HFFc6 (cell line): ENCODE results near the gene RARRES2. TPM values are rescaled to one million over a fixed set of nuclear protein-coding genes. Genes with fewer than 3 reads are reported as not detected.

Experiments
- DNase-seq: peaks from one replicate; pipeline ENCODE4 v3.0.0-alpha.2; 2018
- H3K27ac Mint-ChIP-seq: 2 replicates; pipeline ENCODE4 v1.8.0; 2020; ENCODE audit warnings: mild to moderate bottlenecking, mixed read lengths
- H3K27me3 Mint-ChIP-seq: 2 replicates; pipeline ENCODE4 v1.8.0; 2021; ENCODE audit warnings: mild to moderate bottlenecking, moderate library complexity, mixed read lengths; ENCODE audit not compliant: insufficient read depth
- H3K36me3 Mint-ChIP-seq: 2 replicates; pipeline ENCODE4 v1.8.0; 2021; ENCODE audit warnings: low read depth, mixed read lengths
- H3K4me1 Mint-ChIP-seq: 2 replicates; pipeline ENCODE4 v1.8.0; 2020; ENCODE audit warnings: low read depth, mixed read lengths
- H3K4me3 Mint-ChIP-seq: 2 replicates; pipeline ENCODE4 v1.8.0; 2020; ENCODE audit warnings: mild to moderate bottlenecking, moderate library complexity, mixed read lengths
- H3K9me3 Mint-ChIP-seq: 2 replicates; pipeline ENCODE4 v1.8.0; 2020; ENCODE audit warnings: mild to moderate bottlenecking, mixed read lengths
- total RNA-seq, 6 experiments: library from RNA; stranded (reverse); fragmentation: NEBNext Ultra II Directional; extraction: Animal tissue kit (Norgen Biotek cat#: 25700); gene quantifications; 2 replicates in 1 of 6; 3 replicates in 5 of 6; pipeline ENCODE4 v1.2.3, GENCODE V29; 2021
- TF ChIP-seq, protein P1 (sequence below): fragments of 200-600 bp; sonication (generic); IDR thresholded peaks from 2 replicates; pipeline ENCODE4 v1.5.0; 2021; ENCODE audit warnings: antibody characterized with exemption, mild to moderate bottlenecking

The RARRES2 gene
- total RNA-seq, 6 experiments from 2014 or later, result 0.28 to 0.39 TPM; not detected in 4

- no peak for DNase-seq
- H3K9me3 Mint-ChIP-seq, result no peaks in the 10 kb centered on the region
- no peaks in the 10 kb centered on the region for H3K36me3 Mint-ChIP-seq
- no peak overlapping the region for H3K27ac Mint-ChIP-seq
- TF ChIP-seq, protein P1, sequence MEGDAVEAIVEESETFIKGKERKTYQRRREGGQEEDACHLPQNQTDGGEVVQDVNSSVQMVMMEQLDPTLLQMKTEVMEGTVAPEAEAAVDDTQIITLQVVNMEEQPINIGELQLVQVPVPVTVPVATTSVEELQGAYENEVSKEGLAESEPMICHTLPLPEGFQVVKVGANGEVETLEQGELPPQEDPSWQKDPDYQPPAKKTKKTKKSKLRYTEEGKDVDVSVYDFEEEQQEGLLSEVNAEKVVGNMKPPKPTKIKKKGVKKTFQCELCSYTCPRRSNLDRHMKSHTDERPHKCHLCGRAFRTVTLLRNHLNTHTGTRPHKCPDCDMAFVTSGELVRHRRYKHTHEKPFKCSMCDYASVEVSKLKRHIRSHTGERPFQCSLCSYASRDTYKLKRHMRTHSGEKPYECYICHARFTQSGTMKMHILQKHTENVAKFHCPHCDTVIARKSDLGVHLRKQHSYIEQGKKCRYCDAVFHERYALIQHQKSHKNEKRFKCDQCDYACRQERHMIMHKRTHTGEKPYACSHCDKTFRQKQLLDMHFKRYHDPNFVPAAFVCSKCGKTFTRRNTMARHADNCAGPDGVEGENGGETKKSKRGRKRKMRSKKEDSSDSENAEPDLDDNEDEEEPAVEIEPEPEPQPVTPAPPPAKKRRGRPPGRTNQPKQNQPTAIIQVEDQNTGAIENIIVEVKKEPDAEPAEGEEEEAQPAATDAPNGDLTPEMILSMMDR, result no peak
- H3K27me3 Mint-ChIP-seq, result no peaks in the 10 kb centered on the region
- H3K4me3 Mint-ChIP-seq, result no peak overlapping the region
- peaks cover 16% of the 10 kb centered on the region for H3K4me1 Mint-ChIP-seq
These were observed 43.9 kb upstream of the RARRES2 start for GRCh38 chr7:150385302-150385723.

- DNase-seq, result no peak
- no peak overlapping the region for H3K4me3 Mint-ChIP-seq
- no peaks in the 10 kb centered on the region for H3K36me3 Mint-ChIP-seq
- peaks cover 18% of the 10 kb centered on the region for H3K4me1 Mint-ChIP-seq
- no peak overlapping the region for H3K27ac Mint-ChIP-seq
- H3K27me3 Mint-ChIP-seq, result no peaks in the 10 kb centered on the region
- TF ChIP-seq, protein P1, result no peak
- H3K9me3 Mint-ChIP-seq, result no peaks in the 10 kb centered on the region
These were observed 43.2 kb upstream of the RARRES2 start for GRCh38 chr7:150384406-150385301.

- TF ChIP-seq, protein P1, result no peak
- DNase-seq, result no peak
- peaks cover 20% of the 10 kb centered on the region for H3K4me1 Mint-ChIP-seq
- no peaks in the 10 kb centered on the region for H3K27me3 Mint-ChIP-seq
- no peaks in the 10 kb centered on the region for H3K36me3 Mint-ChIP-seq
- no peaks in the 10 kb centered on the region for H3K9me3 Mint-ChIP-seq
- no peak overlapping the region for H3K4me3 Mint-ChIP-seq
- H3K27ac Mint-ChIP-seq, result no peak overlapping the region
These were observed 42.4 kb upstream of the RARRES2 start for GRCh38 chr7:150383710-150384397.

DNA sequence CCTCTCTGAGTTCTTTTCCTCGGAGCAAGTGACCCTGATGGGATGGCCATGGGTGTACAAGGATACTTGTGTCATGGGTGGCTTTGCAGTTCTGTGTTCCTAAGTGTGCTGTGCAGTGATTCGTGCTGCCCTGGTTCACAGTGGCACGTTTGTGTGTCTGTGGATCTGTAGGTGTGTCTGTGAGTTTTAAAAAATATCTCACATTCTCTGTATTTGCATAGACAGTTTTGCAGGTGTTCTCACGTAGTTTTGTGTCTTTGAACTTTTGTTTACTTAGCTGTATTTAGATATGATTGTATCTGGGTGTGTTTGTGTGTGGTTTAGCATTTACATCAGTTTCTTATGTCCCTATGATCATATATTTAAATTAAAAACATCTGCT is 41.4 kb upstream of the RARRES2 start:
- Mint-ChIP-seq H3K4me3 (no peak overlapping the region), H3K9me3 (no peaks in the 10 kb centered on the region), H3K4me1 (peaks cover 26% of the 10 kb centered on the region), H3K36me3 (no peaks in the 10 kb centered on the region), H3K27ac (no peak overlapping the region; the same call in 1 of the 2 replicates), H3K27me3 (no peaks in the 10 kb centered on the region)
- no peak for DNase-seq
- TF ChIP-seq, protein P1, result no peak

DNA sequence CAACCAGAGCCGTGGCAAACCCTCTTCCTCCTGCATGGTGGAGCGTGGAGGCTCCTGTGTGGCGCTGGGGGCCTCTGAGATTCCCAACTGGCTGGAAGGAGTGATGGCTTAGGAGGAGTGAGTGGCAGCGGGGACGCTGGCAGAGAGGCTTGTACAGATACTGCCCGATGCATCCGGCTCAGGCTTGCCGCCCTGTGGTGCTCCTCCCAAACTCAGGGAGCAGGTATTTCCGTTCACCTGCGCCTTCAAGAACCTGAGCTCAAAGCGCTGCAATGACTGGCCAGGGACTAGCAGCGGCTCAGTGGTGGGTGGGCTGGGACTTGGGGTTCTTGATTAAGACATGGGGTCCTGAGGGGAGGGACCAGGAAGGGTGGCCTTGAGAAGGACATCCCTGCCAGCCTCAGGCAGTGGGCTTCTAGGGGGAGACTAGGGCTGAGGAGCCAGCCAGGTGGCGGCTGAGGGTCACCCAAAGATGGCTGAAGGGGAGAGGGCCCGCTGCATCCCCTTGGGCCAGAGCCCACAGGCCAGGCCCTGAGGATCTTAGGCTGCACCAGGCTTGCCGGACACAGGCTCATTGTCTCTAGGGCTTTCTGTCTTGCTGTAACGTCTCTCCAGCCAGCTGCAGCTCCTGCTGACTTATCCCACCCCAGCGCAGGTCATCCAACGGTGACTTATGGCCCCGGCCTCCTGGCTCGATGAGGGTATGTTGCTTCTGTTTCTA is 40.9 kb upstream of the RARRES2 start:
- TF ChIP-seq, protein P1, result no peak
- Mint-ChIP-seq H3K36me3 (no peaks in the 10 kb centered on the region), H3K27ac (no peak overlapping the region; the same call in 1 of the 2 replicates), H3K4me1 (peaks cover 32% of the 10 kb centered on the region), H3K9me3 (no peaks in the 10 kb centered on the region), H3K27me3 (no peaks in the 10 kb centered on the region), H3K4me3 (no peak overlapping the region)
- no peak for DNase-seq
